ENCODE measurements around the gene SLC22A12.
A peak's percentile ranks its signal among the peaks of the same experiment; 100 is the strongest.
"Not testable (repeated sequence)": the region's sequence is repeated elsewhere in the genome, so short reads cannot be mapped to it uniquely, and the experiment has no call there.

SLC22A12 gene

DNA sequence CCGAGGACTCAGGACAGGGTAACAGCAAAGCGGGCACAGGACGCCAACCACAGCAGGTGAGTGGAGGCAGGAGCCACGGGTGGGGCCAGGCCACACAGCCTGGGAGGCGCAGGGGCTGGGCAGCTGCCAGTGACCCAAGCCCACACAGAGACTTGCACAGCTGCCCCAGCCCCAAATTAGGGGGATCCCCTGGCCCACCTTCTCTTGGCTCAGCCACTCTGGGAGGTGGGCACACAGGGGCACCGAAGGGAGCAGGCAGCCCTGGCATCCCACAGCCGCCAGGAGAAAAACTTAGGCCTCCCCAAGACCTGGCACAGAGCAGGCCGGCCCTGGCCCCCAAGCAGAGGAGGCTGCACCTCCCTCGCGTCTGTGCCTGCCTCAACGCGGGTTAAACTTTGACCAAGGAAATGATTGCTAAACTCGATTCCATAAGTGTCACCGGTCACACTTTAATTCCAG is at the start of gene SLC22A12:
TSS of gene SLC22A12 (plus strand) at position 458 of the 459 bp plus-strand sequence. CDS start 337 bp downstream, outside the sequence.
- DNase-seq: no peak

DNA sequence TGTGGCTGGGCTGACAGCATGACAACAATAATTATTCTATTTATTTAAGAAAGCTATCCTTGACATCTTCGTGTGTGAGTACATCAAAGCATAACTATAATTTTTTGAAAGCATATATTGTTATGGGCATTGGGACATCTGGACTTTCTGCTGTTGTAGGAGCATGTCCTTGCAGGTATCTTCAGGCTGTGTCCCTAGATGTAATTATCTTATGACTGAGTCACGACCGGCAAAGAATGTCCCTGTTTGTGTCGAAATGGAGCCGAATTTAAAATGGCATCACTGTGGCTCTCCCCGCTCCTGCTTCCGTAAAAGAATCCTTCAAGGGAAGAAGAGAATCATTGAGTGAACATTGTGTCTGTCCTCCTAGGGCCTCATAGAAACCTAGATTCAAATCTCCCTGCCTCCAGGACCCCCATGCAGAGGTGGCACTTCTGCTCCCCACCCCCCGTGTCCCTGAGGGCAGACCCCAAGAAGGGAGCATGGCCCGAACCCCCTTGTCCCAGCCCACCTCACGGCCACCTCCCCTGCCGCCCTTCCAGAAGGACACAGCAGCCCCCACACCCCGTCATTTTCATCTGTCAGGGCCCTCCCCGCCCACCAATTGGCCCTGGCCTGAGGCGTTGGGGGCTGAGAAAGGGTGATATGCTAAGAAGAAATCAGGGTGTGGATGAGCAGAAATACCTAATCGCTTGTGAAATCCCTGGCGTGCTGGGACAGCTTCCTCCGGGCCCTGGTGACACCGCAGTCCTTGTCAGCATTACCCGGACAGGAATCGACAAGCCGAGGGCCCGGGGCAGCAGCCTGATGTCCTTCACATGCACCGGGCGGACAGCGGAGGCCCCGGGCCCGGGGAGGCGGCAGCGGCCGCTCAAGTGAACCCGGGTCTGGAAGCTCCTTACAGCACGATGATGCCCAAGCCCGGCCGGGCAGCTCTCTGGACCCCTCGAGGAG is 48.6 kb upstream of the SLC22A12 start:
- no peak for DNase-seq

DNA sequence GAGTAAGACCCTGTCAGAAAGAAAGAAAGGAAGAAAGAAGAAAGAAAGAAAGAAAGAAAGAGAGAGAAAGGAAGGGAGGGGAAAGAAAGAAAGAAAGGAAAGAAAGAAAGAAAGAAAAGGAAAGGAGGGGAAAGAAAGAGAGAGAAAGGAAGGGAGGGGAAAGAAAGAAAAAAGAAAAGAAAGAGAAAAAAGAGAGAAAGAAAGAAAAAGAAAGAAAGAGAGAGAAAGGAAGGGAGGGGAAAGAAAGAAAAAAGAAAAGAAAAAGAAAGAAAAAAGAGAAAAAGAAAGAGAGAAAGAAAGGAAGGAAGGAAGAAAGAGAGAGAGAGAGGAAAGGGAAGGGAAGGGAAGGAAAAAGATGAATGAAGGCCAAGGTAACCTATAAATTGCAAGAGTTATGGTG is 47.2 kb upstream of the SLC22A12 start:
- DNase-seq: no peak

DNA sequence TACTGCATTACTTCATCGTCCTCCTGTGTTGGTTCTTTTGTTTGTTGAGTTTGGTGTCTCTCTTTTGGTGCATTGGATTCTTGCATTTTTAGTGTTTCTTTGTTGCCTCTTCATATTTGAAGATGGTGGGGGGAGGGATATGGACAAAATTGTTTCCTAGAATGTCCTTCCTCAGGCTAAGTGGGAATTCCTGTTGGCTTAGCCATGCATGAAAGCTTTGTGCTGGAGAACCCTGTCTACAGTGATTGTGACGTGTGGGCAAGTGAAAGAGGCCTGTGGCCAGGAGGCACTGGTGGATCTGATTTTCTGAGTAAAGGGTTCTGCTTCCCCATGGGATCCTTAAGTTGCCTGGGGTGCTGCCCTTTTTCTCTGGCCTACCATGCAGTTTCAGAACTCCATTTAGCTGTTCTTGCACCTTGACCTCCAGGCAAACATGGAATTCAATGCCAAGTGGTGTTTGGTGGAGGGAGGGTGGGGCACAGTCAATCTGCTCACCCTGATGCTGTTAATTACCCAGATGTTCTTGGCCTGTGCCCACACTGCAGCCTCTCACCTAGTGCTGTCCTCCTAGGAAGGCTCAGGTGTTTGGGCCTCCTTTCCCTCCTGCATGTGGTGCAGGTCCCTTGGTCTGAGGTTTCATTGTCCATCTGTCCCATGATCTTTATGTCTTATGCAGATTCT is 46.3 kb upstream of the SLC22A12 start:
- DNase-seq: no peak

DNA sequence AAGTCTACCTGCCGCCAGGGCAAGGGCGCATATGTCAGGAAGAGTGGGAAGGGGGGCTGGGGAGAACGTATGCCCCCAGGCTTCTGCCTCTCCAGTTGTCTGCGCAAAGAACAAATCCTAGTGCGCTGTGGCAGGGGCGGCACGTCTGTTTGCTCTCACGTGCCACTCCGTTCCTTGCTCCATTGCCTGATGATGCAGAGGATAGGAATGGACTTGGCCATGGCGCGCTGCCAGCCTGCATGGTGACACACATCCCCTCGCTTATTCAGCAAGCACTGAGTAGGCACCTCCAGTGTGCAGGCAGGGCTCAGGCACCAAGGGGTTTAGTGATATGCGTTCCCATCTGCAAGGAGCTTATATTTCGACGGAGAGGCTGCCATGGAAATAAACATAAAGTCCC is 45.4 kb upstream of the SLC22A12 start:
- DNase-seq: no peak

DNA sequence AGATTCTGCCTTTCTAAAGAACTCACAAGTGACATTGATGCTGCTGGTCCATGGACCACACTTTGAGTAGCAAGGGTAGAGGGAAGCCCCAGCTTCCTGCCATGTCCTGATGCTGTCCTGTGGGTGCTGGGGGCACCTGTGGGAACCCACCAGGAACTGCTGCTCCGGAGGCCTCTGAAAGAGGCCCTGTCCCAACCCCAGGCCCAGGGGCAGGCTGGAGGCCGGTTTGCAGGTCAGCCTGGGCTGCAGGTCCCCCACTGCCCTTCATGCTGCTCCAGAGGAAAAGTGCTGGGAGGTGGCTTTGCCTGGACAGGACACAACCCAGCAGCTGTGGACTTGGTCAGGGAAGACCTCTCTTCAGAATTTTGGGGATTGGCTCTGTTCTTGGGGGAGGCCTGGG is 44.8 kb upstream of the SLC22A12 start:
- no peak for DNase-seq

DNA sequence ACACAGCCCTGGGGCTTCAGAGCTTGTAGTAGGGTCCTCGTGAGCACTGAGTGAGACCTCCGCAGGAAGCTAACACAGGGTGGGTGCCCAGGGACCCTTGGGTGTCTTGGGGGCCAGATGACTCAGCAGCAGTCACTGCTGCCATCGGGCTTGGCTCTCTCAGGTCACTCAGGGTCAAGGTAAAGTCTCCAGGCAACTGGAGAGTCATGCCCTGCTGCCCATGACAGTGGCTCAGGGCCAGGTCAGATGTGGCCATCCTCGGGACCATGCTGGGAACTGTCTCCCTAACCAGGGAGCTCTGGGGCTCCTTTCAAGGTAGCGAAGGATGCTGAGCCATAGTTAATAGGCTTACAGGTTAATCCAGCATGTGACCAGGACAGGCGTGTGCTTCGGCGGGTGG is 44.4 kb upstream of the SLC22A12 start:
- no peak for DNase-seq

DNA sequence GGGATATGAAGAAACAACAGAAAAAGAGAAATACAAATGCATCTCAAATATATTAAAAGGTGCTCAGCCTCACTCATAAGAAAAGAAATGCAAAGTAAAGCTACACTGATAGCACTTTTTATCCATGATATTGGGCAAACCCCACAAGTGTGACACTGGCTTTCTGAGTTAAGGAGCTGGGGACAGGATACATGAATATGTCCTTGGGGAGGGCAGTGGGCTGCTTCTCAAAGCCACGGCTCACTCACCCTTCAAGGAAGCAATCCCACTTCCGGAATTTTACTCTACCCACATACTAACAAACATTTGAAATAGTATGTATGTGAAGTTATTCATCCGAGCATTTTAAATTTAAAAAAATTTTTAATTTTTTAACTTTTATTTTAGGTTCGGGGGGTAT is 41.1 kb upstream of the SLC22A12 start:
- DNase-seq: no peak

DNA sequence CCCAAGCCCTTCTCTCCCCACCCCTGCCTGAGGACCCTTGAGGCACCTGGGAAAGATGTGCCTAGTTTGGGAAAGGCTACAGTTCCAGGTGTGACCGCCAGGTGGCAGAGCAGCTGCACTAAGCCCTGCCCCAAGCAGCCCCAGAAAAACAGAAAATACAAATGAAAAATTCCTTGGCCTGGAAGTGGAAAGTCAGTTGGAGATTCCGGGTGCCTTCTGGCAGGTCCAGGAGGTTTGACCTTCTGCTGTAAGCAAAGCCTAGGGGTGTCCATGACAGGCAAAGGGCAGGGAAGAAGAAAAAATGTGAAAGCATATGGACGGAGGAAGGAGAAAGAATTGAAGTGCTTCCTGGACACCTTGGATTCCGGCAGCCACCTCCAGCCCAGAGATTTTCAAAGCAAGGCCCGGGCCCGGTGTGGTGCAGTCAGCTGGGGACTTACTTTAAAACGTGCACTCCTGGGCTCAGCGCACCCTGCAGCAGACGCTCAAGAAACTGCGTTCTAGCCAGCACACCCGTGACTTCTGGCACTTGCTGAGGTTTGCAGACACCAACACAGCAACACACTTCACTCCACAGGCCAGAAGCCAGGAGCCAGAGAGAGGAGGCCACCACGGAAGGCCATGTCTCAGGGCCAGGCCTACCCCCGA is 37.3 kb upstream of the SLC22A12 start:
- peak; percentile 23 for DNase-seq

DNA sequence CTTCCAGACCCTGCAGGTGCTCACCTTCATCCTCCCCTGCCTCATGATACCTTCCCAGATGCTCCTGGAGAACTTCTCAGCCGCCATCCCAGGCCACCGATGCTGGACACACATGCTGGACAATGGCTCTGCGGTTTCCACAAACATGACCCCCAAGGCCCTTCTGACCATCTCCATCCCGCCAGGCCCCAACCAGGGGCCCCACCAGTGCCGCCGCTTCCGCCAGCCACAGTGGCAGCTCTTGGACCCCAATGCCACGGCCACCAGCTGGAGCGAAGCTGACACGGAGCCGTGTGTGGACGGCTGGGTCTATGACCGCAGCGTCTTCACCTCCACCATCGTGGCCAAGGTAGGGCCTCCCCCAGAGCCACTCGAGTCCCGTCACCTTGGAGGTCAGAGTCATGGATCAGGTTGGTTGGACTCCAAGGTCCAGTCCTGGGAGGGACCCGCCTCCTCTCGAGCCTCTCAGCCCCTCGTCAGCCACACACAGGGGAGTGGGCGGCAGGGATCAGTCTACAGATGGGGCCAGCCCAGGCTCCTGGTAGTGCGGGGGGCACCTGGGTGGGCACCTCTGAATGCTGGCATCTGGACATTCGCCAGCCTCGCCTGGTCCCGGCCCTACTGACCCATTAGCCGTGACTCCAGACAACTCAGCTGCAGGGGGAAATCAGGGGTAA is 34.8 kb upstream of the SLC22A12 start:
- no peak for DNase-seq

DNA sequence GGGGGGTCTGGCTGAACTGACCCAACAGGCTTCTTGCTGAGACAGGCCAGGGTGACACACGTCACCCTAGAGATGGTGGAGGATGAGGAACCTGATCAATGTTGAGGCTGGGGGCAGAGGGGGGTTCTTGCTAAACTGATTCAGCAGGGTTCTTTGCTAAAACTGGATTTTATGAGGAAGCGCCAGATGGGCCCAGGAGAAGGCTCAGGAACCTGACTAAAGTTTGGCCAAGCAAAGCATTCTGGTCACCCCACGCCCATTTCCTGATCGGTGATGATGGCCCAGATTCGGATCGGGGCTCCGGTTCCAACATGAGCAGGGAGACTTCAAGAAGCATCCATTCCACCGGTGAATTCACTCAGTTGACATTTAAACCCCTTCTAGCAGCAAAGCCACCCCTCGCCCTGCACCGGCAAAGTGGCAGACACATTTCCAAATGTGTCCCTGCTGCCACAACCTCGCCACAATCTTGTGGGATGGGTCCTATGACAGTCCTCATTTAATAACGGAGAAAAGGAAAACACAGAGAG is 34.2 kb upstream of the SLC22A12 start:
- no peak for DNase-seq

DNA sequence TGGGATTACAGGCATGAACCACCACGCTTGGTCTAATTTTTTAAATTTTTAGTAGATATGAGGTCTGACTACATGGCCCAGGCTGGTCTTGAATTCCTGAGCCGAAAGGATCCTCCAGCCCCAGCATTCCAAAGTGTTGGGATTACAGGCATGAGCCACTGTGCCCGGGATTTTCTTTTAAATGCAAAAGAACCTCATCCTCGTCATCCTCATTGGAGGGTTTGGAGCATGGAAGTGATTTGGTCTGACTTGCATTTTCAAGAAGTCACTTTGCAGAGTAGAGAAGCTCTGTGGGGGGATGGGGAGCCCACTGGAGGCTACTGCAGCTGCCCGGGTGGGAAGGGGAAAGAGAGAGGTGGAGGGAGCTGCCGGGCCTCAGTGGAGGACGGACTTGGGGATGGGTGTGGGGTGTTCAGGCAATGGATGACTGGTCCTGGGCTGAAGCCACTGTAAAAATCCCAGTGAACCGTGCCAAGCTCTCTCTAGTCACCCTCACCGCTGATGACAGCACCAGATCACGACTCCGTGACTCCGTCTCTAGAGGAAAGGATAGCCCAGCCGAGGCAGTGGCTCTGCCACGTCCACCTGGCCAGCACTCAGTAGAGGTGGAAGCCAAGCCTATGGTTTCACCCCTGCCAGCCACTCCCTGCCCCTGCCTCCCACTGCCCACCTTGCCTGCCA is 32.8 kb upstream of the SLC22A12 start:
- no peak for DNase-seq

DNA sequence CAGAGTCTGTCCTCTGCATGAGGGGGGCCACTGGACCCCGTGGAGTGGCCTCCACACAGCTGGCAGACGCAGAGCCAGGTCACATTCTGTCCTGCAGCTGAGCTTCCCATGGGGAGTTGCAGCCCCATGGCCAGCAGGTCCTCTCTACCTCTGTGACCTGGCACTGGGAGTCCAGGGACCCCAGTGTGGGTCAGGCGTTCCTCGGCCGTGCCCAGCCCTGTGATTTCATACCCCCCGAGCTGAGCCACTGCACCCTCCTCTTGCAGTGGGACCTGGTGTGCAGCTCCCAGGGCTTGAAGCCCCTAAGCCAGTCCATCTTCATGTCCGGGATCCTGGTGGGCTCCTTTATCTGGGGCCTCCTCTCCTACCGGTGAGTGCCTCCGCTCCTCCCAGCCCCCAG is 32.2 kb upstream of the SLC22A12 start:
- DNase-seq: no peak

DNA sequence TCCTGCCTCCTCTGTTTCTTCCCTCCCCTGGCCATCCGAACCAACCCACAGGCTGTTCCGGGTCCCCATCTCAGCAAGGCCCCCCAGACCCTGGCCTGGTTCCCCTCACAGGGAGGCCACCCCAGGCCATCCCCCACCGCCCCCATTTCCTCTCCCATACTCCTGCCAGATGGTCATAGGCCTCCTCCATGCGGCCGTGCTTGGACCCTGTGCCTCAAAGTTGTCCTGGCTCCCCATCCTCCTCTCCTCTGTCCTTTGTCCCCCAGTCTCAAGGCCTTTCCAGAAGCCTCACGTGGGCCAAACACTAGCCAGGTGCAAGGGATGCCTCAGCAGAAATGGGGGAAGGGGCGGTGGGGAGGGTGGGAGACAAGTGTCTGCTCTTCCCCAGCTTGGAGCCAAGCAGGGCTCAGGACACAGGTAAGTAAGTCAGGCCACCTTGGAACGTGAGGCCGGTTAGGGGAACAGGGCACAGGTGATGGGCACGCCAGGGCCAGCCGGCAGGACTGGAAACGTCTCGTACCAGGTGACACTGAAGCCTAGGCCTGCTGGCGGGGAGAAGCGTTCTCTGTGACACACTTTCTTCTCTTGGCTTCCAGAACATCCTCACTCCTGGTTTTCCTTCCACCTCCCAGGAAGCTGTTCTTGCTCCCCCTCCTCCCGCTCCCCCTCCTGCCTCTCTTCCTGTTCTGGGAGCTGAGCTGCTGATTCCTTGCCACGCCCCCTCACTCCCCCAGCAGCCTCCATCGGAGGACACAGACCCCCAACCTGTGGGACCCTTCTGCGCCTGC is 31.5 kb upstream of the SLC22A12 start:
- DNase-seq: no peak

DNA sequence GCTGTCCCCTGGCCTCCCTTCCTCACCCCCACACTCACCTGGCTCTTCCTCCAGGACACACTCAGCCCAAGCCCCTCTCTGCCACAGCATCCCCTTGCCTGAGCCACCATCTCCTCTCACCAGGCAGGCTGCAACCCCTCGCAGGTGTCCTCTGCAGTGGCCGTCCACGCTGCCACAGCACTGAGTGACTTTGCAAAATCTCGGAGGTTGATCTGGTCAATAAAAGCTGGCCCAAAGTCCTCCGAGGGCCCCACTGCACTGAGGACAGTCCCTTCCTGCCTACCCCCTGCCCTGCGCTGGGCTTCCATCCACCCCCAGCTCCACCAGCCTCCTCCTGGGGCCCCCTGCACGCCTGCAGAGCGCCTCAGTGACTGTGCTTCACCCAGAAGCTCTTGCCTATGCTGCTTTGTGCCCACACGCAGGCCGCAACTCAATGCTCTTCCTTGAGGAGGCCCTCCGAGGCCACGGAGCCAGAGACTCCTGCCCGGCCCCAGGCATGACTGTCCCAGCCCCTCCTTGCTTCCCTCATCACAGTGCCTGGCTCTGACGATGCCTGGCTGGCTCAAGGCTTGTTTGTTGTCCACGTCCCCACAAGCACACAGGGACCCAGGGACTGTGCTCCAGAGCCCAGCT is 30.8 kb upstream of the SLC22A12 start:
- no peak for DNase-seq

DNA sequence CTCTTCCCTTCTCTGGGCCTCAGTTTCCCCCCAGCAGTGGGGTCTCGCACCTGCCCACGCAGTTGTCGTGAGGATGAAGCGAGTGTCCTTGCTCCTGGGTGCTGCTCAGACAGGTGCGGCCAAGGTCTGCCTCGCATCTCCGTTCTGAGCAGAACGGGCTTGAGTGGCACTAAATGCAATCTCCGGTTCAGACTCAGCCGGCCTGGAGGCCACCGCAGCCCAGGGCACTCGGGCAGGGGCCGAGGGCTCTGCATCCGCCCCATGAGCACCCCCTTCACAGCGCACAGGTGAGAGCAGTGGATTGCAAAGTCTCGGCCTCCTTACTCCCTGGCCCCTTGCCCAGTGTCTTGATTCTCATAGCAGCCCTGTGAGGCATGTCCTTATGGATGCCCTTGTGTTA is 30.1 kb upstream of the SLC22A12 start:
- DNase-seq: no peak

DNA sequence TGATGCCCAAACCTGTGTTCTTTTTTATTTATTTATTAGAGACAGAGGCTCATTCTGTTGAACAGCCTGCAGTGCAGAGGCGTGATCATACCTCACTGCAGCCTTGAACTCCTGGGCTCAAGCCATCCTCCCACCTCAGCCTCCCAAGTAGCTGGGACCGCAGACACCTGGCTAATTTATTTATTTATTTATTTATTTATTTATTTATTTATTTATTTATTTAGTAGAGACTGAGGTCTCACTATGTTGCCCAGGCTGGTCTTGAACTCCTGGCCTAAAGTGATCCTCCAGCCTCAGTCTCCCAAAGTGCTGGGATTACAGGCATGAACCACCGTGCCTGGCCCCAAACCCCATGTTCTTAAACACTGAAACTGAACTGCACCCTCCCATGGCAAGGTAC is 29.6 kb upstream of the SLC22A12 start:
- not testable (repeated sequence) for DNase-seq

DNA sequence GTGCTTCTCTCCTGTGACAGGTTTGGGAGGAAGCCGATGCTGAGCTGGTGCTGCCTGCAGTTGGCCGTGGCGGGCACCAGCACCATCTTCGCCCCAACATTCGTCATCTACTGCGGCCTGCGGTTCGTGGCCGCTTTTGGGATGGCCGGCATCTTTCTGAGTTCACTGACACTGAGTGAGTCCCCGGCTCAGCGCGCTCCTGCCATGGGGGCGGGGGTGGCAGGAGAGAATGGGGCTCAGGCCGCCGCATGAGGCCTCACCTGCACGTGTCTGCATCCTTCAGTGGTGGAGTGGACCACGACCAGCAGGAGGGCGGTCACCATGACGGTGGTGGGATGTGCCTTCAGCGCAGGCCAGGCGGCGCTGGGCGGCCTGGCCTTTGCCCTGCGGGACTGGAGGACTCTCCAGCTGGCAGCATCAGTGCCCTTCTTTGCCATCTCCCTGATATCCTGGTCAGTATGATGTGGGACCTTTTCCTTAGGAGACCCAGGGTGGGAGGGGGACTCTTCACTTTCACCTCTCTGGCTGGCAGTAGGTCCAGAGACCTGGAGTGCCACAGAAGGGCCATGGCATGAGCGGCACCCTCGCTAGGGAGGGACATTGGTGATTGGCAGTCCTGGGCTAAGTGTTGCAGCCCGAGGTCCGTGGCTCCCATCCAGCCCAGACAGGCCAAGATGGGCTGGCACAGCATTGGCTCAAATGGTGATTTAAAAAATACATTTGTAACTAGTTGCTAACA is 28.9 kb upstream of the SLC22A12 start:
- DNase-seq: no peak

DNA sequence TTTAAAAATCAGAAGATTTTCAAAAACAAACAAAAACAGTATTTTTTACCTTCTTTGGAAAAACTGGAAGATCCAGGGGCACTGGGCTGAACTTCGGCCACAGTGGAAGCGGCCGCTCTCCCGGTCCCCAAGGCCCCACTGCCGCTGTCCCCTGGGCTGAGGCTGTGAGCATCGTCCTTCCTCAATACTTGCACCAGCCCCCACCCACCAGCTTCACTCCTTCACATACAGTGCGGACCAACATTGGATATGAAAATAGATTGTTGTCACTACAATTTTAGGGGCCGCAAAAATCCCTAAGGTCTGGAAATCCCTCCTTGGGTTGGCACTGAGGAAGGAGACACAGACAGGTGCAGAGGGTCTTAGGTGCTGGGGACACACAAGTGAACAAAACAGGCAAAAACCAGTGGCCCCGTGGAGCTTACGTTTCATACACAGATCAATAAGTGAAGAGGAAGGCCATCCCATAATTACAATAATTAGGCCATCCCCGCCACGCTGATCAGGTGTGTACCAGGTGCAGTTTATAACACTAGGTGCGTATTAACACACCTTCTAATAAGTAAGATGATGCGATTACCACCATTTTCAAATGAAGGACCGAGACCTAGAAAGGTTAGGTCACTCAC is 28.2 kb upstream of the SLC22A12 start:
- DNase-seq: no peak

DNA sequence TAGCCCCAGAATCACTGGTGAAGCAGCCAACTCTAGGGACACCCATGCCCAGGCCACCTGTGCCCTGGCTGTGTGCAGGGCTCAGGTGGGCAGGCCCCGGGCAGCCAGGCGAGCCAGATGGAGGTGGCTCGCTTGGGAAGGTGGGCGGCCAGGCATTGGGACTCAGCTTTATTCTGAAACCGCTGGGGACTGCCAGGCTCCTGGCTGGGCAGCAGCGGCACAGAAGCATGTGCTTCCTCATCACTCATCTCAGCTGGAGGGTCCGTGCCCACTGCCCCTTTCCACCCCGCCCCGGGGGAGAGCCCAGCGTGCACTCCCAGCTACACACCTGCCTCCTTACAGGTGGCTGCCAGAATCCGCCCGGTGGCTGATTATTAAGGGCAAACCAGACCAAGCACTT is 27.1 kb upstream of the SLC22A12 start:
- DNase-seq: no peak

All from NCI-H748 treated with DMSO at 0.1 percent for 48 hours (cell line).